Fibroblast of lung (primary cell): ENCODE data around the gene RTN1.

Source experiments
- EZH2 ChIP-seq: IDR thresholded peaks from 2 replicates; pipeline ENCODE4 v1.5.1; 2012; ENCODE audit warnings: low read length, control low read depth, mild to moderate bottlenecking; ENCODE audit errors: missing control alignments
- TF ChIP-seq, protein P1 (sequence below), 2 donors: IDR thresholded peaks in 1 of 2; conservative IDR thresholded peaks in 1 of 2; 1 replicate in 1 of 2; 2 replicates in 1 of 2; pipeline ENCODE4 v1.5.1; 2011 to 2012; ENCODE audit warnings: low read length in 2 of 2, control low read depth in 1 of 2, inconsistent platforms in 1 of 2, low read depth in 1 of 2, mild to moderate bottlenecking in 1 of 2

DNA sequence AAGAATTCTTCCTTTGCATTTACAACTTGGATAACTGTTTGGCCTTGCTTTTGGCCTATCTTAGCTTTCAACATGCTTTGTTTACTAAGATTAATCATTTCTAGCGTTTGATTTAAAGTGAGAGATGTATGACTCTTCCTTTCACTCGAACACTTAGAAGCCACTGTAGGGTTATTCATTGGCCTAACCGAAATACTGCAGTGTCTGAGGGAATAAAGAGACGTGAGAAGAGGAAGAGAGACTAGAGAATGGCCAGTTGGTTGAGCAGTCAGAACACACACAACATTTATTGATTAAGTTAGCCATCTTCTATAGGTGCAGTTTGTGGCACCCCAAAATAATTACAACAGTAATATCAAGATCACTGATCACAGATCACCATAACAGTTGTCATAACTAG is 231.7 kb downstream of the RTN1 start:
- no peak for TF ChIP-seq EZH2
- TF ChIP-seq, protein P1, sequence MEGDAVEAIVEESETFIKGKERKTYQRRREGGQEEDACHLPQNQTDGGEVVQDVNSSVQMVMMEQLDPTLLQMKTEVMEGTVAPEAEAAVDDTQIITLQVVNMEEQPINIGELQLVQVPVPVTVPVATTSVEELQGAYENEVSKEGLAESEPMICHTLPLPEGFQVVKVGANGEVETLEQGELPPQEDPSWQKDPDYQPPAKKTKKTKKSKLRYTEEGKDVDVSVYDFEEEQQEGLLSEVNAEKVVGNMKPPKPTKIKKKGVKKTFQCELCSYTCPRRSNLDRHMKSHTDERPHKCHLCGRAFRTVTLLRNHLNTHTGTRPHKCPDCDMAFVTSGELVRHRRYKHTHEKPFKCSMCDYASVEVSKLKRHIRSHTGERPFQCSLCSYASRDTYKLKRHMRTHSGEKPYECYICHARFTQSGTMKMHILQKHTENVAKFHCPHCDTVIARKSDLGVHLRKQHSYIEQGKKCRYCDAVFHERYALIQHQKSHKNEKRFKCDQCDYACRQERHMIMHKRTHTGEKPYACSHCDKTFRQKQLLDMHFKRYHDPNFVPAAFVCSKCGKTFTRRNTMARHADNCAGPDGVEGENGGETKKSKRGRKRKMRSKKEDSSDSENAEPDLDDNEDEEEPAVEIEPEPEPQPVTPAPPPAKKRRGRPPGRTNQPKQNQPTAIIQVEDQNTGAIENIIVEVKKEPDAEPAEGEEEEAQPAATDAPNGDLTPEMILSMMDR (conservative IDR thresholded peaks at IDR 0.05 in 1 of 2, IDR thresholded peaks at IDR 0.05 in 1 of 2; ENCODE audit: low read depth in 1 of 2, low read length in 2 of 2) = no peak
